ENCODE measurements around the gene DSCAML1. TPM values are rescaled to one million over a fixed set of nuclear protein-coding genes. Genes with fewer than 3 reads are reported as not detected.

DSCAML1 gene
- total and polyA plus RNA-seq, 10 of the 15 experiments (the other 5 are each of a cell fraction or from before 2014, with no cell fraction given) = 0.03 to 0.18 (median 0.06) TPM; not detected in 1

DNA sequence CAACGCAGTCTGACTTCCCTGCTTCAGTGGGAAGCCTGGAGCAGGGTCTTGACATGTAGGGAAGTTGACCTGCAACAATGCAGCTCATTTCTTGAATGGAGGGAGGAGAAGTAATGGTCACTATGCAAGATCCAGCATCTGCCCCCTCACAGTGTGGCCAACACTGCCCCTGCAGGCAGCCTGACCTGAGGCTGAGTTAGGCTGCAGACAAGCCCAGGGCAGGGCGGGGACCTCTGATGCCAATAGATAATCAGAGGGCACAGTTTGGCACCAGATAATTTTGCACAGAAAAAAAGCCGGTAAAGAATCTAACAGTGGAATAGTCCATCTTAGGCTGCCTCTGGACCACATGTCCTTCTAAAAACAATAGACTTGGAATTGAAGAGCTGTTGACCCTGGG, 182.3 kb downstream of the DSCAML1 start:
- SMC1A ChIA-PET (ENCODE audit: uncharacterized antibody, unreplicated experiment) = interaction anchor here (0.6 kb wide), 1 partner anchor 8 kb away, joined by 3 read pairs; no protein-coding TSS in a partner anchor
- TF ChIP-seq NFXL1 (IDR thresholded peaks at IDR 0.05; ENCODE audit: borderline replicate concordance) = no peak
- TF ChIP-seq, protein P1, sequence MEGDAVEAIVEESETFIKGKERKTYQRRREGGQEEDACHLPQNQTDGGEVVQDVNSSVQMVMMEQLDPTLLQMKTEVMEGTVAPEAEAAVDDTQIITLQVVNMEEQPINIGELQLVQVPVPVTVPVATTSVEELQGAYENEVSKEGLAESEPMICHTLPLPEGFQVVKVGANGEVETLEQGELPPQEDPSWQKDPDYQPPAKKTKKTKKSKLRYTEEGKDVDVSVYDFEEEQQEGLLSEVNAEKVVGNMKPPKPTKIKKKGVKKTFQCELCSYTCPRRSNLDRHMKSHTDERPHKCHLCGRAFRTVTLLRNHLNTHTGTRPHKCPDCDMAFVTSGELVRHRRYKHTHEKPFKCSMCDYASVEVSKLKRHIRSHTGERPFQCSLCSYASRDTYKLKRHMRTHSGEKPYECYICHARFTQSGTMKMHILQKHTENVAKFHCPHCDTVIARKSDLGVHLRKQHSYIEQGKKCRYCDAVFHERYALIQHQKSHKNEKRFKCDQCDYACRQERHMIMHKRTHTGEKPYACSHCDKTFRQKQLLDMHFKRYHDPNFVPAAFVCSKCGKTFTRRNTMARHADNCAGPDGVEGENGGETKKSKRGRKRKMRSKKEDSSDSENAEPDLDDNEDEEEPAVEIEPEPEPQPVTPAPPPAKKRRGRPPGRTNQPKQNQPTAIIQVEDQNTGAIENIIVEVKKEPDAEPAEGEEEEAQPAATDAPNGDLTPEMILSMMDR (IDR thresholded peaks at IDR 0.05 in 2 of 3, conservative IDR thresholded peaks at IDR 0.05 in 1 of 3; ENCODE audit: control insufficient read depth in 2 of 3, extremely low read depth in 1 of 3, insufficient read depth in 1 of 3, low read depth in 3 of 3, low read length in 3 of 3) = 0 out of 6 replicates have a peak, but pooled peaks of 1 of the 3 experiments have one; percentile 20
- no peak for TF ChIP-seq IKZF1 (conservative IDR thresholded peaks at IDR 0.05)
- Histone ChIP-seq H3K27ac (ENCODE audit: control insufficient read depth, insufficient read depth) (no peak overlapping the region), H3K4me1 (ENCODE audit: control insufficient read depth, insufficient read depth, low read length) (peaks cover 13% of the 10 kb centered on the region), H4K20me1 (ENCODE audit: control insufficient read depth, insufficient read depth) (no peaks in the 10 kb centered on the region), H3K79me2 (ENCODE audit: control insufficient read depth, insufficient read depth, low read length) (no peaks in the 10 kb centered on the region), H3K9ac (ENCODE audit: control insufficient read depth, insufficient read depth, low read length) (no peak overlapping the region), H3K36me3 (ENCODE audit: control insufficient read depth in 2 of 2, insufficient read depth in 2 of 2, low read length in 1 of 2) (no peaks in the 10 kb centered on the region), H2AFZ (ENCODE audit: control insufficient read depth, low read depth, low read length) (no peak overlapping the region), H3K4me3 (no peak overlapping the region), H3K4me2 (ENCODE audit: control insufficient read depth, insufficient read depth) (no peak overlapping the region), H3K27me3 (replicated peaks in 1 of 2; ENCODE audit: control insufficient read depth in 2 of 2, insufficient read depth in 2 of 2, low read length in 1 of 2) (no peaks in the 10 kb centered on the region), H3K9me3 (replicated peaks; ENCODE audit: control insufficient read depth, insufficient read depth, low read length) (no peaks in the 10 kb centered on the region; the same call in 2 of the 3 replicates)
- in situ Hi-C loops (cut with MboI) = no loop called here
- POLR2A ChIA-PET = no interaction called here
- DNase-seq (ENCODE audit: low read depth, low spot score) (no peak), FAIRE-seq (no peak), ATAC-seq (no peak)
- CTCF ChIA-PET = interaction anchor here (0.7 to 7.6 kb wide), 3 partner anchors 49 to 189 kb away, joined by 3 to 156 read pairs (median 6); no protein-coding TSS in a partner anchor
- BruUV-seq (replicated peaks) = no TSS peak
- intact Hi-C loops (cut with micrococcal nuclease; ENCODE audit: unreplicated experiment) = no loop called here
- 73% methylated on average over 3 of the region's 3 CpGs for WGBS (ENCODE audit: insufficient coverage, insufficient replicate concordance, low lambda C conversion rate, missing lambda C conversion rate)
- RAD21 ChIA-PET (ENCODE audit: unreplicated experiment) = no interaction called here

DNA sequence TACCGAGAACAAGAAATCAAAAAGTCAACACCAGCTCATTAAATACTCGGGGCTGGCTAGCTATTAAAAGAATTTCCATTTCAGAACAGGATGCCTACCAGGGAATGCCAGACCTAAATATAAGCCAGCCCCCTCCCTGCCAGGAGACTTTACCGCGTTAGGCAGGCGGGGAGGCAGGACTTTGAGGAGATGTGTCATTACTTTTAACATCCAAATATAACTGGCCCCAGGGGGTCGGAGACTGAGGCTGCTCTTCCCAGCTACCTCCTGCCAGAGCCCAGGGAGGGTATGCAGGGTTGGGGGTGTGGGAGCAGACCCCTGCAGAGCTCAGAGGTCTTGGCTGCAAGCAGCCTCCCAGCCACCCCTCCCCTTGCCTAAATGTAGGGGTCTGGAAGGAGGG, 183.5 kb downstream of the DSCAML1 start:
- Histone ChIP-seq H3K79me2 (ENCODE audit: control insufficient read depth, insufficient read depth, low read length) (no peaks in the 10 kb centered on the region), H3K9me3 (replicated peaks; ENCODE audit: control insufficient read depth, insufficient read depth, low read length) (no peaks in the 10 kb centered on the region; the same call in 2 of the 3 replicates), H3K9ac (ENCODE audit: control insufficient read depth, insufficient read depth, low read length) (no peak overlapping the region), H3K4me1 (ENCODE audit: control insufficient read depth, insufficient read depth, low read length) (peaks cover 14% of the 10 kb centered on the region), H2AFZ (ENCODE audit: control insufficient read depth, low read depth, low read length) (no peak overlapping the region), H4K20me1 (ENCODE audit: control insufficient read depth, insufficient read depth) (no peaks in the 10 kb centered on the region), H3K4me2 (ENCODE audit: control insufficient read depth, insufficient read depth) (no peak overlapping the region), H3K27me3 (replicated peaks in 1 of 2; ENCODE audit: control insufficient read depth in 2 of 2, insufficient read depth in 2 of 2, low read length in 1 of 2) (no peaks in the 10 kb centered on the region), H3K27ac (ENCODE audit: control insufficient read depth, insufficient read depth) (no peak overlapping the region), H3K36me3 (ENCODE audit: control insufficient read depth in 2 of 2, insufficient read depth in 2 of 2, low read length in 1 of 2) (no peaks in the 10 kb centered on the region), H3K4me3 (no peak overlapping the region)
- RAD21 ChIA-PET (ENCODE audit: unreplicated experiment) = interaction anchor here (0.6 to 1.2 kb wide), 2 partner anchors 16 to 47 kb away, joined by 3 read pairs; no protein-coding TSS in a partner anchor
- SMC1A ChIA-PET (ENCODE audit: uncharacterized antibody, unreplicated experiment) = interaction anchor here (0.9 kb wide), 1 partner anchor 108 kb away, joined by 3 read pairs; no protein-coding TSS in a partner anchor
- FAIRE-seq = no peak
- in situ Hi-C loops (cut with MboI) = no loop called here
- ATAC-seq = no peak
- no TSS peak for BruUV-seq (replicated peaks)
- 35% methylated on average over 6 of the region's 6 CpGs for WGBS (ENCODE audit: insufficient coverage, insufficient replicate concordance, low lambda C conversion rate, missing lambda C conversion rate)
- no peak for DNase-seq (ENCODE audit: low read depth, low spot score)
- POLR2A ChIA-PET = no interaction called here
- intact Hi-C loops (cut with micrococcal nuclease; ENCODE audit: unreplicated experiment) = no loop called here
- CTCF ChIA-PET = interaction anchor here (1.3 to 1.4 kb wide), 2 partner anchors 8 to 187 kb away, joined by 6 read pairs; no protein-coding TSS in a partner anchor
- no peak for TF ChIP-seq SUZ12 (IDR thresholded peaks at IDR 0.05; ENCODE audit: unreplicated experiment)
- TF ChIP-seq, protein P2, sequence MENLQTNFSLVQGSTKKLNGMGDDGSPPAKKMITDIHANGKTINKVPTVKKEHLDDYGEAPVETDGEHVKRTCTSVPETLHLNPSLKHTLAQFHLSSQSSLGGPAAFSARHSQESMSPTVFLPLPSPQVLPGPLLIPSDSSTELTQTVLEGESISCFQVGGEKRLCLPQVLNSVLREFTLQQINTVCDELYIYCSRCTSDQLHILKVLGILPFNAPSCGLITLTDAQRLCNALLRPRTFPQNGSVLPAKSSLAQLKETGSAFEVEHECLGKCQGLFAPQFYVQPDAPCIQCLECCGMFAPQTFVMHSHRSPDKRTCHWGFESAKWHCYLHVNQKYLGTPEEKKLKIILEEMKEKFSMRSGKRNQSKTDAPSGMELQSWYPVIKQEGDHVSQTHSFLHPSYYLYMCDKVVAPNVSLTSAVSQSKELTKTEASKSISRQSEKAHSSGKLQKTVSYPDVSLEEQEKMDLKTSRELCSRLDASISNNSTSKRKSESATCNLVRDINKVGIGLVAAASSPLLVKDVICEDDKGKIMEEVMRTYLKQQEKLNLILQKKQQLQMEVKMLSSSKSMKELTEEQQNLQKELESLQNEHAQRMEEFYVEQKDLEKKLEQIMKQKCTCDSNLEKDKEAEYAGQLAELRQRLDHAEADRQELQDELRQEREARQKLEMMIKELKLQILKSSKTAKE (IDR thresholded peaks at IDR 0.05; ENCODE audit: low read depth, poor library complexity, severe bottlenecking) = no peak
- TF ChIP-seq, protein P3, sequence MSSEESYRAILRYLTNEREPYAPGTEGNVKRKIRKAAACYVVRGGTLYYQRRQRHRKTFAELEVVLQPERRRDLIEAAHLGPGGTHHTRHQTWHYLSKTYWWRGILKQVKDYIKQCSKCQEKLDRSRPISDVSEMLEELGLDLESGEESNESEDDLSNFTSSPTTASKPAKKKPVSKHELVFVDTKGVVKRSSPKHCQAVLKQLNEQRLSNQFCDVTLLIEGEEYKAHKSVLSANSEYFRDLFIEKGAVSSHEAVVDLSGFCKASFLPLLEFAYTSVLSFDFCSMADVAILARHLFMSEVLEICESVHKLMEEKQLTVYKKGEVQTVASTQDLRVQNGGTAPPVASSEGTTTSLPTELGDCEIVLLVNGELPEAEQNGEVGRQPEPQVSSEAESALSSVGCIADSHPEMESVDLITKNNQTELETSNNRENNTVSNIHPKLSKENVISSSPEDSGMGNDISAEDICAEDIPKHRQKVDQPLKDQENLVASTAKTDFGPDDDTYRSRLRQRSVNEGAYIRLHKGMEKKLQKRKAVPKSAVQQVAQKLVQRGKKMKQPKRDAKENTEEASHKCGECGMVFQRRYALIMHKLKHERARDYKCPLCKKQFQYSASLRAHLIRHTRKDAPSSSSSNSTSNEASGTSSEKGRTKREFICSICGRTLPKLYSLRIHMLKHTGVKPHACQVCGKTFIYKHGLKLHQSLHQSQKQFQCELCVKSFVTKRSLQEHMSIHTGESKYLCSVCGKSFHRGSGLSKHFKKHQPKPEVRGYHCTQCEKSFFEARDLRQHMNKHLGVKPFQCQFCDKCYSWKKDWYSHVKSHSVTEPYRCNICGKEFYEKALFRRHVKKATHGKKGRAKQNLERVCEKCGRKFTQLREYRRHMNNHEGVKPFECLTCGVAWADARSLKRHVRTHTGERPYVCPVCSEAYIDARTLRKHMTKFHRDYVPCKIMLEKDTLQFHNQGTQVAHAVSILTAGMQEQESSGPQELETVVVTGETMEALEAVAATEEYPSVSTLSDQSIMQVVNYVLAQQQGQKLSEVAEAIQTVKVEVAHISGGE (CRISPR knock-in tag; IDR thresholded peaks at IDR 0.05) = no peak

Data from GM12878 (cell line).